ENCODE results near the gene NOA1. TPM values are rescaled to one million over a fixed set of nuclear protein-coding genes. Genes with fewer than 3 reads are reported as not detected.
A peak's percentile ranks its signal among the peaks of the same experiment; 100 is the strongest.

Gene NOA1
- total RNA-seq (2014; rRNA removed; shearing (Covaris generic)), result 20.2 TPM in 2 replicates
- 28.1 and 28.7 TPM in 2 replicates for total RNA-seq (2022)
- Bru-seq, nascent RNA, result percentile 69 among the genes with signal in this experiment
- percentile 70 among the genes with signal in this experiment for BruChase-seq, experiment 1, labeled RNA remaining after a 6-hour chase
- percentile 77 among the genes with signal in this experiment for BruChase-seq, experiment 2, labeled RNA remaining after a 2-hour chase
- long read RNA-seq, transcript NOA1-201 (7 exons, 3,415 nt), result major isoform, 74 of 93 reads
- long read RNA-seq, partial matches to known transcripts, result 8 of 93 reads
- long read RNA-seq, other reads (novel, unspliced or antisense), result 11 of 93 reads

GRCh38 chr4:56977321-56978012, at the start of gene NOA1:
TSS of gene NOA1 (minus strand) at chr4:56977606. CDS start at chr4:56977585, 21 bp downstream.
- Histone ChIP-seq H2AFZ (ENCODE audit: low read length) (peak within 1 kb of the TSS; percentile 78; the same call in 1 of the 2 replicates), H3K9me3 (ENCODE audit: low read length) (peaks cover 19% of the 10 kb centered on the region), H3K4me1 (ENCODE audit: insufficient read depth, low read length, poor library complexity, severe bottlenecking) (peaks cover 33% of the 10 kb centered on the region), H3K4me3 (ENCODE audit: low read depth, low read length, poor library complexity, severe bottlenecking) (peak within 1 kb of the TSS; percentile 98), H3K79me2 (ENCODE audit: insufficient read depth, low read depth, low read length) (peaks cover 89% of the 10 kb centered on the region), H3K36me3 (ENCODE audit: insufficient read depth, low read length) (peaks cover 69% of the 10 kb centered on the region), H3K27ac (ENCODE audit: low read depth, low read length, poor library complexity, severe bottlenecking) (peak within 1 kb of the TSS; percentile 87), H3K9me2 (ENCODE audit: insufficient read depth, low read length) (no peaks in the 10 kb centered on the region), H3K4me2 (ENCODE audit: low read length) (peak within 1 kb of the TSS; percentile 88), H4K20me1 (ENCODE audit: insufficient read depth, low read length) (peaks cover 39% of the 10 kb centered on the region)
- intact Hi-C loops (cut with micrococcal nuclease; ENCODE audit: unreplicated experiment), result loop anchor here (1.0 to 10.0 kb wide), 5 partner anchors 68 to 933 kb away; partner anchors contain the start of genes AASDH, PAICS, PPAT and SRP72
- no TSS peak for BruUV-seq (replicated peaks)
- TF ChIP-seq EZH2phosphoT487 (IDR thresholded peaks at IDR 0.05; ENCODE audit: borderline replicate concordance, low read depth, low read length), result no peak
- TF ChIP-seq, protein P1, sequence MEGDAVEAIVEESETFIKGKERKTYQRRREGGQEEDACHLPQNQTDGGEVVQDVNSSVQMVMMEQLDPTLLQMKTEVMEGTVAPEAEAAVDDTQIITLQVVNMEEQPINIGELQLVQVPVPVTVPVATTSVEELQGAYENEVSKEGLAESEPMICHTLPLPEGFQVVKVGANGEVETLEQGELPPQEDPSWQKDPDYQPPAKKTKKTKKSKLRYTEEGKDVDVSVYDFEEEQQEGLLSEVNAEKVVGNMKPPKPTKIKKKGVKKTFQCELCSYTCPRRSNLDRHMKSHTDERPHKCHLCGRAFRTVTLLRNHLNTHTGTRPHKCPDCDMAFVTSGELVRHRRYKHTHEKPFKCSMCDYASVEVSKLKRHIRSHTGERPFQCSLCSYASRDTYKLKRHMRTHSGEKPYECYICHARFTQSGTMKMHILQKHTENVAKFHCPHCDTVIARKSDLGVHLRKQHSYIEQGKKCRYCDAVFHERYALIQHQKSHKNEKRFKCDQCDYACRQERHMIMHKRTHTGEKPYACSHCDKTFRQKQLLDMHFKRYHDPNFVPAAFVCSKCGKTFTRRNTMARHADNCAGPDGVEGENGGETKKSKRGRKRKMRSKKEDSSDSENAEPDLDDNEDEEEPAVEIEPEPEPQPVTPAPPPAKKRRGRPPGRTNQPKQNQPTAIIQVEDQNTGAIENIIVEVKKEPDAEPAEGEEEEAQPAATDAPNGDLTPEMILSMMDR (conservative IDR thresholded peaks at IDR 0.05; ENCODE audit: low read length), result no peak
- CTCF ChIA-PET (ENCODE audit: unreplicated experiment), result interaction anchor here (1.2 kb wide), 1 partner anchor 11 kb away, joined by 4 read pairs; no protein-coding TSS in a partner anchor
- DNase-seq (ENCODE audit: low spot score), result peak; percentile 99
- POLR2A ChIA-PET, result interaction anchor here (0.6 to 8.5 kb wide), 24 partner anchors 12 to 1632 kb away, joined by 3 to 53 read pairs (median 4); partner anchors contain the start of genes PAICS, PPAT, REST and SRD5A3

DNA sequence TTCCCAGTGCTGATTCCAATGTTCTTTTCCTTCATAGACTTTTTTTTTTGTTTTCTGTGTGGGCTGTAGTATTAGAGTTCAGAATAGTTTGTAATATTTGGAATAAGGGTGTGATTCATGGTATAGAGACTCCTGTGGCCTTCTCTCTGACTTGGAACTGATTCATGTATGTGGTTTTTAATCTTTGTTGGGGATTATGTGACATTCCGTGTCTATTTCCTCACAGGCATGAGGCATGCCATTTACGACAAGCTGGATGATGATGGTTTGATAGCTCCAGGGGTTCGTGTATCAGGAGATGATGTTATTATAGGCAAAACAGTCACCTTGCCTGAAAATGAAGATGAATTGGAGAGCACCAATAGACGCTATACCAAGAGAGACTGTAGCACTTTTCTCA, 45.7 kb upstream of the NOA1 start:
- no peaks in the 10 kb centered on the region for H3K79me2 ChIP-seq (ENCODE audit: insufficient read depth, low read depth, low read length)
- no peak overlapping the region for H3K4me2 ChIP-seq (ENCODE audit: low read length)
- intact Hi-C loops (cut with micrococcal nuclease; ENCODE audit: unreplicated experiment), result no loop called here
- H4K20me1 ChIP-seq (ENCODE audit: insufficient read depth, low read length), result no peaks in the 10 kb centered on the region
- ChIA-PET CTCF (ENCODE audit: unreplicated experiment) (no interaction called here), POLR2A (no interaction called here)
- BruUV-seq (replicated peaks), result no TSS peak
- no peak overlapping the region for H3K27ac ChIP-seq (ENCODE audit: low read depth, low read length, poor library complexity, severe bottlenecking)
- H3K9me2 ChIP-seq (ENCODE audit: insufficient read depth, low read length), result no peaks in the 10 kb centered on the region
- TF ChIP-seq EZH2phosphoT487 (IDR thresholded peaks at IDR 0.05; ENCODE audit: borderline replicate concordance, low read depth, low read length), result no peak
- TF ChIP-seq, protein P1 (conservative IDR thresholded peaks at IDR 0.05; ENCODE audit: low read length), result no peak
- H3K36me3 ChIP-seq (ENCODE audit: insufficient read depth, low read length), result peaks cover 100% of the 10 kb centered on the region
- H2AFZ ChIP-seq (ENCODE audit: low read length), result no peak overlapping the region
- no peak overlapping the region for H3K4me3 ChIP-seq (ENCODE audit: low read depth, low read length, poor library complexity, severe bottlenecking)
- H3K9me3 ChIP-seq (ENCODE audit: low read length), result no peaks in the 10 kb centered on the region
- DNase-seq (ENCODE audit: low spot score), result no peak
- H3K4me1 ChIP-seq (ENCODE audit: insufficient read depth, low read length, poor library complexity, severe bottlenecking), result no peaks in the 10 kb centered on the region

Data from OCI-LY7 (cell line).